ENCODE results near the gene OR51B2. TPM values are rescaled to one million over a fixed set of nuclear protein-coding genes. Genes with fewer than 3 reads are reported as not detected.
"Not testable (repeated sequence)": the region's sequence is repeated elsewhere in the genome, so short reads cannot be mapped to it uniquely, and the experiment has no call there.

The OR51B2 gene
- total and polyA plus RNA-seq, 7 donors: 0.66 to 1.1 TPM; not detected in 5

DNA sequence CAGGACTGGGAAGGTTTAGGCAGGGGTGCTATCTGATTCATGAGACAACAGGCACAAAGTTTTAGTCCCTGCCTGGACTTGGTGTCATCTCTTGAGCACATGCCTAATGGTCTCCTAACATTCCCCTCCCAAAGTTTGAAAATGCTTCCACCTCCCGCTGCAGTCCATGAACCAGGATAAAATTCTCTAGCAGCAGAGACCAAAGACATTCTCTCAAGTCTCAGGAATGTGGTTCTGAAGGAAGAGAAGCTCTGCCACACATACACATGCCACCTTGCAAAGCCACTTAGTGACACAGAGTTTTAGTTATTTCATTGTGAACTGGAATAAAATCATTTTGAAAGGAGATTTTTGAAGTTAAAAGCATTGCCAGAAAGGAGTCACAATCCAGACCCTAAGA, 42.8 kb upstream of the OR51B2 start:
- no peaks in the 10 kb centered on the region for H3K9me3 ChIP-seq
- no peaks in the 10 kb centered on the region for H3K36me3 ChIP-seq
- TF ChIP-seq CTCF (IDR thresholded peaks at IDR 0.05): no peak
- no peak for TF ChIP-seq POLR2AphosphoS5 (IDR thresholded peaks at IDR 0.05)
- no peak for TF ChIP-seq POLR2A (IDR thresholded peaks at IDR 0.05)
- TF ChIP-seq EP300 (IDR thresholded peaks at IDR 0.05): no peak
- intact Hi-C loops (cut with DNase I): no loop called here
- WGBS, 2 donors: 0 to 71% methylated on average over 1 of the region's 1 CpG
- no peaks in the 10 kb centered on the region for H3K27me3 ChIP-seq
- no peak overlapping the region for H3K27ac ChIP-seq
- no peak overlapping the region for H3K4me3 ChIP-seq
- peaks cover 0 to 19% (median 0%) of the 10 kb centered on the region in 4 donors for H3K4me1 ChIP-seq
- DNase-seq: no peak

DNA sequence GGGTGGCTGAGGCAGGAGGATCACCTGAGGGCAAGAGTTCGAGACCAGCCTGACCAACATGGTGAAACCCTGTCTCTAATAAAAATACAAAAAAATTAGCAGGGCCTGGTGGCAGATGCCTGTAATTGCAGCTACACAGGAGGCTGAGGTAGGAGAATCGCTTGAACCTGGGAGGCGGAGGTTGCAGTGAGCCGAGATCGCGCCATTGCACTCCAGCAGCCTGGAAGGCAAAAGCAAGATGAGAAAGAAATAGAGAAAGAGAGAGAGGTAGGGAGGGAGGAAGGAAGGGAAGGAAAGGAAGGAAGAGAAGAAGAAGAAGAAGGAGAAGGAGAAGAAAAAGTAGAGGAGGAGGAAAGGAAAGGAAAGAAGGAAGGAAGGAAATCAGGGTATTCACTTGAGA, 42.3 kb upstream of the OR51B2 start:
- H3K27ac ChIP-seq; H3K9me3 ChIP-seq; H3K36me3 ChIP-seq; H3K27me3 ChIP-seq; H3K4me3 ChIP-seq; DNase-seq; intact Hi-C loops (cut with DNase I): not testable (repeated sequence)
- peaks cover 0 to 19% (median 0%) of the 10 kb centered on the region in 4 donors for H3K4me1 ChIP-seq
- WGBS, 2 donors: 79 to 89% methylated on average over 6 of the region's 6 CpGs

DNA sequence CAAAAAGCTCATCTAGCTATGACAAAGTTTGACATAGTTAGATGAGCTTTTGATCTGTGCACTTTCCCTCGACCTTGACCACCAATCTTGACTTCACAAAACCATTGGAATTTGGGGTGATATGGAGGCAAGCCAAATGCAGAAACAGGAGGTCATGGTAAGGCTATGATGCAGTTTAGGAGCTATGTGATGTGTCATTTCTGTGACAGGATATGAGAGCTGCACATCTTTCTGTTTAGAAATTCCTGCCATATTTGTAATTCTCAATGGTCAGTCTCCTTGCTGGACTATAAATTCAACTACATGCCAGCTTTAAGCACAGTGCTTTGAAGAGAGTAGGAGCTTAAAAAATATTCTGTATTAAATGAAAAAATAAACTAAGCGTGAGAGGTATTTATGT, 40.1 kb upstream of the OR51B2 start:
- Histone ChIP-seq H3K27ac (no peak overlapping the region), H3K4me3 (no peak overlapping the region), H3K4me1 (peaks cover 0 to 19% (median 0%) of the 10 kb centered on the region in 4 donors), H3K9me3 (no peaks in the 10 kb centered on the region), H3K36me3 (no peaks in the 10 kb centered on the region), H3K27me3 (no peaks in the 10 kb centered on the region)
- WGBS, 2 donors: 32 to 37% methylated on average over 1 to 2 of the region's 2 CpGs
- no peak for DNase-seq
- TF ChIP-seq CTCF (IDR thresholded peaks at IDR 0.05): no peak
- TF ChIP-seq EP300 (IDR thresholded peaks at IDR 0.05): no peak
- no peak for TF ChIP-seq POLR2A (IDR thresholded peaks at IDR 0.05)
- no peak for TF ChIP-seq POLR2AphosphoS5 (IDR thresholded peaks at IDR 0.05)
- intact Hi-C loops (cut with DNase I): no loop called here

GRCh38 chr11:5363679-5364078, 39.6 kb upstream of the OR51B2 start:
- 75 to 87% methylated on average over 1 of the region's 1 CpG for WGBS, 2 donors
- Histone ChIP-seq H3K4me1 (peaks cover 0 to 19% (median 0%) of the 10 kb centered on the region in 4 donors), H3K27ac (no peak overlapping the region), H3K4me3 (no peak overlapping the region), H3K36me3 (no peaks in the 10 kb centered on the region), H3K9me3 (no peaks in the 10 kb centered on the region), H3K27me3 (no peaks in the 10 kb centered on the region)
- intact Hi-C loops (cut with DNase I): no loop called here
- TF ChIP-seq POLR2AphosphoS5 (IDR thresholded peaks at IDR 0.05) (no peak), EP300 (IDR thresholded peaks at IDR 0.05) (no peak), POLR2A (IDR thresholded peaks at IDR 0.05) (no peak), CTCF (IDR thresholded peaks at IDR 0.05) (no peak)
- DNase-seq: no peak

- Histone ChIP-seq H3K4me1 (peaks cover 0 to 11% (median 0%) of the 10 kb centered on the region in 4 donors), H3K9me3 (no peaks in the 10 kb centered on the region), H3K36me3 (no peaks in the 10 kb centered on the region), H3K27me3 (no peaks in the 10 kb centered on the region), H3K27ac (no peak overlapping the region), H3K4me3 (no peak overlapping the region)
- TF ChIP-seq POLR2A (IDR thresholded peaks at IDR 0.05): no peak
- no peak for TF ChIP-seq CTCF (IDR thresholded peaks at IDR 0.05)
- TF ChIP-seq POLR2AphosphoS5 (IDR thresholded peaks at IDR 0.05): no peak
- TF ChIP-seq EP300 (IDR thresholded peaks at IDR 0.05): no peak
- WGBS, 2 donors: 56 to 65% methylated on average over 3 of the region's 3 CpGs
- intact Hi-C loops (cut with DNase I): no loop called here
- DNase-seq: no peak
Measured at GRCh38 chr11:5362017-5362625, 38.0 kb upstream of the OR51B2 start.

DNA sequence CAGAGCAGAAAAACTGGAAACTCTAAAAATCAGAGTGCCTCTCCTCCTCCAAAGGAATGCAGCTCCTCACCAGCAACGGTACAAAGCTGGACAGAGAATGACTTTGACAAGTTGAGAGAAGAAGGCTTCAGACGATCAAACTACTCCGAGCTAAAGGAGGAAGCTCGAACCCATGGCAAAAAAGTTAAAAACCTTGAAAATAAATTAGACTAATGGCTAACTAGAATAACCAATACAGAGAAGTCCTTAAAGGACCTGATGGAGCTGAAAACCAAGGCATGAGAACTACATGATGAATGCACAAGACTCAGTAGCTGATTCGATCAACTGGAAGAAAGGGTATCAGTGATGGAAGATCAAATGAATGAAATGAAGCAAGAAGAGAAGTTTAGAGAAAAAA, 31.9 kb upstream of the OR51B2 start:
- DNase-seq; H3K27ac ChIP-seq; H3K36me3 ChIP-seq; H3K27me3 ChIP-seq; H3K4me3 ChIP-seq; H3K9me3 ChIP-seq; H3K4me1 ChIP-seq; intact Hi-C loops (cut with DNase I): not testable (repeated sequence)
- WGBS, 2 donors: 87 to 93% methylated on average over 3 to 5 of the region's 5 CpGs

All from sigmoid colon (tissue), 7 donors.